ENCODE measurements around the gene MLH3. TPM values are rescaled to one million over a fixed set of nuclear protein-coding genes. Genes with fewer than 3 reads are reported as not detected.

The MLH3 gene
- polyA plus RNA-seq, 1 donor from 2014 or later = 17.3 TPM

DNA sequence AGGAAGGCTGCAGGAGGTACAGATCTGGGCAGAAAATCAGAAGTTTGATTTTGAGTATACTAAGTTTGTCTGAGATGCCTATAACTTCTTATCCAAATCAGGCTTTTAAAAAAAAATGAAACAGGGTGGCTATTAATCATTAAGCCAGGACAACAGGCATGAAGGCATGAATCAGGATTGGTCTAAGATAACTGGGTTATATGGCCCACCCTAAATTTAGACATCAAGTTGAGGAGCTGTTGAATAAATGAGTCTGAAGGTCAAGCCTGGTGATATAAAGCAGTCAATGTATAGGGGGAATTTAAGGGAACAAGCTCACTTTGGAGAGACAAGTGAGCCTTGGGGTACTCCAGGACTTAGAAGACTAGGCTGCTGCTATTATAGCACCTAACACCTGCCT is 46.9 kb upstream of the MLH3 start:
- H3K79me2 ChIP-seq (replicated peaks; ENCODE audit: insufficient read depth, low read length) = no peaks in the 10 kb centered on the region
- H4K20me1 ChIP-seq (ENCODE audit: insufficient read depth) = no peaks in the 10 kb centered on the region
- no peaks in the 10 kb centered on the region for H3K9me3 ChIP-seq (ENCODE audit: low read length)
- no peak for TF ChIP-seq EZH2 (IDR thresholded peaks at IDR 0.05; ENCODE audit: borderline replicate concordance, insufficient read depth, low read length, poor library complexity, severe bottlenecking)
- TF ChIP-seq, protein P1, sequence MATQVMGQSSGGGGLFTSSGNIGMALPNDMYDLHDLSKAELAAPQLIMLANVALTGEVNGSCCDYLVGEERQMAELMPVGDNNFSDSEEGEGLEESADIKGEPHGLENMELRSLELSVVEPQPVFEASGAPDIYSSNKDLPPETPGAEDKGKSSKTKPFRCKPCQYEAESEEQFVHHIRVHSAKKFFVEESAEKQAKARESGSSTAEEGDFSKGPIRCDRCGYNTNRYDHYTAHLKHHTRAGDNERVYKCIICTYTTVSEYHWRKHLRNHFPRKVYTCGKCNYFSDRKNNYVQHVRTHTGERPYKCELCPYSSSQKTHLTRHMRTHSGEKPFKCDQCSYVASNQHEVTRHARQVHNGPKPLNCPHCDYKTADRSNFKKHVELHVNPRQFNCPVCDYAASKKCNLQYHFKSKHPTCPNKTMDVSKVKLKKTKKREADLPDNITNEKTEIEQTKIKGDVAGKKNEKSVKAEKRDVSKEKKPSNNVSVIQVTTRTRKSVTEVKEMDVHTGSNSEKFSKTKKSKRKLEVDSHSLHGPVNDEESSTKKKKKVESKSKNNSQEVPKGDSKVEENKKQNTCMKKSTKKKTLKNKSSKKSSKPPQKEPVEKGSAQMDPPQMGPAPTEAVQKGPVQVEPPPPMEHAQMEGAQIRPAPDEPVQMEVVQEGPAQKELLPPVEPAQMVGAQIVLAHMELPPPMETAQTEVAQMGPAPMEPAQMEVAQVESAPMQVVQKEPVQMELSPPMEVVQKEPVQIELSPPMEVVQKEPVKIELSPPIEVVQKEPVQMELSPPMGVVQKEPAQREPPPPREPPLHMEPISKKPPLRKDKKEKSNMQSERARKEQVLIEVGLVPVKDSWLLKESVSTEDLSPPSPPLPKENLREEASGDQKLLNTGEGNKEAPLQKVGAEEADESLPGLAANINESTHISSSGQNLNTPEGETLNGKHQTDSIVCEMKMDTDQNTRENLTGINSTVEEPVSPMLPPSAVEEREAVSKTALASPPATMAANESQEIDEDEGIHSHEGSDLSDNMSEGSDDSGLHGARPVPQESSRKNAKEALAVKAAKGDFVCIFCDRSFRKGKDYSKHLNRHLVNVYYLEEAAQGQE (IDR thresholded peaks at IDR 0.05; ENCODE audit: borderline replicate concordance) = no peak
- no peak for TF ChIP-seq POLR2AphosphoS5 (IDR thresholded peaks at IDR 0.05)
- TF ChIP-seq TAF1 (IDR thresholded peaks at IDR 0.05; ENCODE audit: low read depth) = no peak
- TF ChIP-seq SMC3 (conservative IDR thresholded peaks at IDR 0.05; ENCODE audit: poor library complexity) = no peak
- TF ChIP-seq MXI1 (conservative IDR thresholded peaks at IDR 0.05; ENCODE audit: poor library complexity, severe bottlenecking) = no peak
- no peak overlapping the region for H3K9ac ChIP-seq (ENCODE audit: low read length)
- no peak overlapping the region for H3K4me3 ChIP-seq (ENCODE audit: low read length)
- no peak overlapping the region for H3K27ac ChIP-seq (ENCODE audit: low read length)
- no peak overlapping the region for H3K4me2 ChIP-seq (ENCODE audit: low read length)
- no peaks in the 10 kb centered on the region for H3K36me3 ChIP-seq (ENCODE audit: insufficient read depth, low read length)
- no peaks in the 10 kb centered on the region for H3K27me3 ChIP-seq (ENCODE audit: insufficient read depth, low read depth, low read length)
- no peaks in the 10 kb centered on the region for H3K9me2 ChIP-seq (ENCODE audit: insufficient read depth, low read length)
- no peak overlapping the region for H2AFZ ChIP-seq (ENCODE audit: low read depth, low read length)
- H3F3A ChIP-seq (ENCODE audit: insufficient read depth, low read length, poor library complexity, severe bottlenecking) = no peaks in the 10 kb centered on the region

DNA sequence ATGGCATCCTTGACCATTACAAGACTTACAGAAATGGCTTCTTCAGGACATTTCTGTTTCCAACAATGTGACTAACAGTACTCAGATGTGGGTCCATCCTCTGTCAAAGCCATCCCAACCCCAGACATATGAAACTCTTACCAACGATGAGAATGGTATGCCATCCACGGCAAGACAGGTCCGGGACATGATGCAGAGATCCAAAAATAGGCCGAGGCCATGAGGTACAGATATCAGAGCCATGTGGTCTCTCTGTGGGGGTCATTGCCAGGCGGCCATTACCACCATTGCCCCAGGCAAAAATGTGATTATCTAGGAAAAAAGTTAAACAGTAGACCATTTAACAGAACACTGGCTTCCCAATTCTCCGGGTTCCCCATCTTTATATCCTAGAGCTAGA is 45.7 kb upstream of the MLH3 start:
- Histone ChIP-seq H3K27me3 (ENCODE audit: insufficient read depth, low read depth, low read length) (no peaks in the 10 kb centered on the region), H3K9ac (ENCODE audit: low read length) (no peak overlapping the region), H3K9me2 (ENCODE audit: insufficient read depth, low read length) (no peaks in the 10 kb centered on the region), H3K9me3 (ENCODE audit: low read length) (no peaks in the 10 kb centered on the region), H3K27ac (ENCODE audit: low read length) (no peak overlapping the region), H3K79me2 (replicated peaks; ENCODE audit: insufficient read depth, low read length) (no peaks in the 10 kb centered on the region), H3K36me3 (ENCODE audit: insufficient read depth, low read length) (no peaks in the 10 kb centered on the region), H2AFZ (ENCODE audit: low read depth, low read length) (no peak overlapping the region), H3K4me2 (ENCODE audit: low read length) (no peak overlapping the region), H4K20me1 (ENCODE audit: insufficient read depth) (no peaks in the 10 kb centered on the region), H3K4me3 (ENCODE audit: low read length) (no peak overlapping the region), H3F3A (ENCODE audit: insufficient read depth, low read length, poor library complexity, severe bottlenecking) (no peaks in the 10 kb centered on the region)
- TF ChIP-seq MXI1 (conservative IDR thresholded peaks at IDR 0.05; ENCODE audit: poor library complexity, severe bottlenecking) (no peak), EZH2 (IDR thresholded peaks at IDR 0.05; ENCODE audit: borderline replicate concordance, insufficient read depth, low read length, poor library complexity, severe bottlenecking) (no peak), EP300 (conservative IDR thresholded peaks at IDR 0.05; ENCODE audit: poor library complexity, severe bottlenecking) (no peak), RAD21 (conservative IDR thresholded peaks at IDR 0.05) (no peak)

DNA sequence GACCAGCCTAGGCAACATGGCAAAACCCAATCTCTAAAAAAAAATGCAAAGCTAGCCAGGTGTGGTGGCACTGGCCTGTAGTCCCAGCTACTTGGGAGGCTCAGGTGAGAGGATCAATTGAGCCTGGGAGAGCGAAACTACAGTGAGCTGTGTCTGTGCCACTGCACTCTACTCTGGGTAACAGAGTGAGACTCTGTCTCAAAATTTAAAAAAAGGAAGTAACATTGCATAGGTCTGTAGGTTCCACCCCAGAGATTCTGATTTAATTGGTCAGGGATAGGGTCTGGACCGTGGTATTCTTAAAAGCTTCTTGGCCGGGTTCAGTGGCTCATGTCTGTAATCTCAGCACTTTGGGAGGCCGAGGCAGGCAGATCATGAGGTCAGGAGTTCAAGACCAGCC is 44.4 kb upstream of the MLH3 start:
- H3K27me3 ChIP-seq (ENCODE audit: insufficient read depth, low read depth, low read length) = no peaks in the 10 kb centered on the region
- H3K9ac ChIP-seq (ENCODE audit: low read length) = no peak overlapping the region
- no peaks in the 10 kb centered on the region for H4K20me1 ChIP-seq (ENCODE audit: insufficient read depth)
- no peaks in the 10 kb centered on the region for H3K9me3 ChIP-seq (ENCODE audit: low read length)
- no peaks in the 10 kb centered on the region for H3F3A ChIP-seq (ENCODE audit: insufficient read depth, low read length, poor library complexity, severe bottlenecking)
- H3K9me2 ChIP-seq (ENCODE audit: insufficient read depth, low read length) = no peaks in the 10 kb centered on the region
- H3K4me3 ChIP-seq (ENCODE audit: low read length) = no peak overlapping the region
- TF ChIP-seq TAF1 (IDR thresholded peaks at IDR 0.05; ENCODE audit: low read depth) = no peak
- no peak for TF ChIP-seq MXI1 (conservative IDR thresholded peaks at IDR 0.05; ENCODE audit: poor library complexity, severe bottlenecking)
- TF ChIP-seq POLR2AphosphoS5 (IDR thresholded peaks at IDR 0.05) = no peak
- TF ChIP-seq, protein P2, sequence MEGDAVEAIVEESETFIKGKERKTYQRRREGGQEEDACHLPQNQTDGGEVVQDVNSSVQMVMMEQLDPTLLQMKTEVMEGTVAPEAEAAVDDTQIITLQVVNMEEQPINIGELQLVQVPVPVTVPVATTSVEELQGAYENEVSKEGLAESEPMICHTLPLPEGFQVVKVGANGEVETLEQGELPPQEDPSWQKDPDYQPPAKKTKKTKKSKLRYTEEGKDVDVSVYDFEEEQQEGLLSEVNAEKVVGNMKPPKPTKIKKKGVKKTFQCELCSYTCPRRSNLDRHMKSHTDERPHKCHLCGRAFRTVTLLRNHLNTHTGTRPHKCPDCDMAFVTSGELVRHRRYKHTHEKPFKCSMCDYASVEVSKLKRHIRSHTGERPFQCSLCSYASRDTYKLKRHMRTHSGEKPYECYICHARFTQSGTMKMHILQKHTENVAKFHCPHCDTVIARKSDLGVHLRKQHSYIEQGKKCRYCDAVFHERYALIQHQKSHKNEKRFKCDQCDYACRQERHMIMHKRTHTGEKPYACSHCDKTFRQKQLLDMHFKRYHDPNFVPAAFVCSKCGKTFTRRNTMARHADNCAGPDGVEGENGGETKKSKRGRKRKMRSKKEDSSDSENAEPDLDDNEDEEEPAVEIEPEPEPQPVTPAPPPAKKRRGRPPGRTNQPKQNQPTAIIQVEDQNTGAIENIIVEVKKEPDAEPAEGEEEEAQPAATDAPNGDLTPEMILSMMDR (IDR thresholded peaks at IDR 0.05; ENCODE audit: poor library complexity, severe bottlenecking) = no peak
- TF ChIP-seq, protein P1 (IDR thresholded peaks at IDR 0.05; ENCODE audit: borderline replicate concordance) = no peak
- no peak for TF ChIP-seq EZH2 (IDR thresholded peaks at IDR 0.05; ENCODE audit: borderline replicate concordance, insufficient read depth, low read length, poor library complexity, severe bottlenecking)
- TF ChIP-seq RAD21 (conservative IDR thresholded peaks at IDR 0.05) = no peak
- no peak for TF ChIP-seq SMC3 (conservative IDR thresholded peaks at IDR 0.05; ENCODE audit: poor library complexity)
- no peak for TF ChIP-seq EP300 (conservative IDR thresholded peaks at IDR 0.05; ENCODE audit: poor library complexity, severe bottlenecking)
- H3K4me2 ChIP-seq (ENCODE audit: low read length) = no peak overlapping the region
- H2AFZ ChIP-seq (ENCODE audit: low read depth, low read length) = no peak overlapping the region
- no peaks in the 10 kb centered on the region for H3K36me3 ChIP-seq (ENCODE audit: insufficient read depth, low read length)
- H3K79me2 ChIP-seq (replicated peaks; ENCODE audit: insufficient read depth, low read length) = no peaks in the 10 kb centered on the region
- H3K27ac ChIP-seq (ENCODE audit: low read length) = no peak overlapping the region

Data from neural cell (in vitro differentiated cells).